ACHN (cell line): ENCODE results near the gene CLDN2.
"Not testable (repeated sequence)": the region's sequence is repeated elsewhere in the genome, so short reads cannot be mapped to it uniquely, and the experiment has no call there.

Source experiments
- DNase-seq: peaks from one replicate; pipeline ENCODE4 v3.0.0-alpha.2; 2015
- in situ Hi-C: cut with HindIII; loops from 2 replicates; pipeline ENCODE4 v1.10.0; 2017; ENCODE audit warnings: low sequenced_read_pairs, low pct_ligation_motif_present, low pct_unique_long_range_greater_than_20kb

Gene CLDN2

DNA sequence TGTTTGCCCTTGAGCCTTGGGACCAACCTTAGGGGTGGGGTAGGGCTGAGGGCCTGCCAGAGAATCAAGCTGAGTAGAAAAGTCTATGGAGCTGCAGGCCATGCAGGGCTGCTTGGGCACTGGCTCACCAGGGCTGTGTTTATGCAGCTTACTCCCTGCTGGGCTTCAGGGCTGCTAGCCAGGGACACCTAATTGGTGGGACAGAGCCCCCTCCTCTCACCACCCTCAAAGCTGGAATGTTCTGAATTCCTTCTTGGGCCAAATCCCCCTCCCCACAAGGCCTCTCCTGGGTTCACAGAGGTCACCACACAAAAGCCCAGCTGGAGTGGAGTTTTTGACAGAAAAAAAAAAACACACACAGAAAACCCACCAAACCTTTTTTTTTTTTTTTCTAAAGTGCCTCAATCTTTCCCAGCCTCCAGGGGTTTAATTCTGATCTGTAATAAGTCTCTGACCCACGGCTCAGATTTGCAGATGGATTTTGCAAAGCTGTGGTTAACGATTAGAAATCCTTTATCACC is at the start of gene CLDN2:
Gene CLDN2 (plus strand): TSS at position 471 of the 521 bp plus-strand sequence. CDS start 7,827 bp downstream, outside the sequence.
- in situ Hi-C loops = no loop called here
- DNase-seq = no peak

GRCh38 chrX:106872796-106873195 is 47.4 kb upstream of the CLDN2 start:
- in situ Hi-C loops = not testable (repeated sequence)

GRCh38 chrX:106874075-106874474 is 46.1 kb upstream of the CLDN2 start:
- in situ Hi-C loops = no loop called here
- DNase-seq = peak; percentile 39

More at GRCh38 chrX:106872796-106873195, 47.4 kb upstream of the CLDN2 start:
- DNase-seq = not testable (repeated sequence)

DNA sequence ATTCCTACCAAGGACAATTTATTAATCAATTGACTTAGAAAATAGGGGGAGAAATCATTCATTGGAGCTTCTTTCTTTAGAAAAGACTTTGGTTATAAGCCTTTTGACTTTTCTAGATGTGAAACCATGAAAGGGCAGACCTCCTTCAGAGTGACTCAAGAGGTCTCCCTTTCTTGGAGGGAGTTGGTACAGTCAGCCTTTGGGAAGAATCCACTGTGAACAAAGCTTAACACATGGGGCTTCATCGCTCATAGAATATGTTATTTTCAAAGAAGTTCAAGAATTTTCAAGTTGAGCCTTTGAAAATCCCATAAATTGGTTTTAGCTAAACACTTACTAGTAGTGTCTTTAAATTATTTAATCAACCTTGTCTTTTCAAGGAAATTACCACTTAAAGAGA is 45.1 kb upstream of the CLDN2 start:
- no peak for DNase-seq
- in situ Hi-C loops = no loop called here

DNA sequence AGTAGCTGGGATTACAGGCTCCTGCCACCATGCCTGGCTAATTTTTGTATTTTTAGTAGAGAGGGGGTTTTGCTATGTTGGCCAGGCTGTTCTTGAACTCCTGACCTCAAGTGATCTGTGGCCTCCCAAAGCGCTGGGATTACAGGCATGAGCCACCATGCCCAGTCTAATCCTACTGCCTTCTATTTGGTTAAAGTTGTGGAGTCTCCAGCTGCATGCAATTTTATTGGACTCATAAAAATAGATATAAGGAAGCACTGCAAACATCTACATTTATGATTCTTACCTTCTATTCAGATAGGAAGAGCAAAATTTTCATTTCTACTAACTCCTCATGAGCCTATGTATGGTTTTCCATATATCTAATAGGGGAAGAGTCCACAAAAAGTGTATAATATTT is 30.7 kb upstream of the CLDN2 start:
- DNase-seq = no peak
- in situ Hi-C loops = no loop called here

GRCh38 chrX:106891762-106892460 is 28.3 kb upstream of the CLDN2 start:
- in situ Hi-C loops = no loop called here
- no peak for DNase-seq

DNA sequence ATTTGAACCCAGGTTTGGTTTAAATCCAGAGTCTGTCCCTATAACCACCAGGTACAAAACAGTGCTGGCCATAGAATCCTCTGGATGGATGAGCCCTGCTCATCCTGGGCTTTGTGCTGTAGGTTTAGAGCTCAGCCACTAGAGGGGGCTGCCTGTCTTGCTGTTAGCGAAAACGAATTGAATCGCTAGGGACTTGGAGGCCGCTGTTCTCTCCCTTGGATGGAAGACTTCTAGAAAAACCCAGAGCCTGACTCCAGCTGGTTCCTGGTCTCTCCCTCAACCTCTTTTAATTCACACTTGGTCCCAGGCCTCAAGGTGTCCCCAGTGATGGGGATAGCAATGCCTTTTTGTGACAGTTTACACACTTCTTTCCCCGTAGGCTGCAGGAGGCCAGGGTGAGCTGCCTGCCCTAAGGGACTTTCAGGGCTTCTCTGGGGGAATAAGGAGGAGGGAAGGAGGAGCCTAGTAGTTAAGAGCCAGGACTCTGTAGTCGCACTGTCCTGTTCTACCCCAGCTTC is 25.8 kb upstream of the CLDN2 start:
- in situ Hi-C loops = no loop called here

GRCh38 chrX:106894978-106895452 is 25.2 kb upstream of the CLDN2 start:
- DNase-seq = peak; percentile 72
- in situ Hi-C loops = no loop called here

More for the DNA sequence above, 25.8 kb upstream of the CLDN2 start:
- peak; percentile 74 for DNase-seq

DNA sequence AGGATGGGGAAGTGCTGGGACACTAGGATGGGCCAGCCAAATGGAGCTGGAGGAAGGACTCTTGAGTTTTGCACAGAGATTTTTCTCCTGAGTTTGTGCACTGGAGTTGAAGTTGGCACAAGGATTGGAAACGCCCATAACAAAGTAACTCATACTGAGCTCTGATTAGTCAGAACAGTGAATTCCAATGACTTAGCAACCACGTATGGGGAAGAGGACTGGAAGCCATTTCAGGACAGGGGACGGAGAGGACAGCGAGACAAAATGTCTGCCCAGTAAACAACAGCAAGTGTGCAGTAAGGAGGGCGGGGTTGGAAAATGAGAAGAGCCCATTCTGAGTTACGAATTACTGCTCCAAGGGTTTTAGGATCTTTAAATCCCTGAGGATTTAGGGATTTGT is 22.9 kb upstream of the CLDN2 start:
- in situ Hi-C loops = no loop called here
- DNase-seq = peak; percentile 62

DNA sequence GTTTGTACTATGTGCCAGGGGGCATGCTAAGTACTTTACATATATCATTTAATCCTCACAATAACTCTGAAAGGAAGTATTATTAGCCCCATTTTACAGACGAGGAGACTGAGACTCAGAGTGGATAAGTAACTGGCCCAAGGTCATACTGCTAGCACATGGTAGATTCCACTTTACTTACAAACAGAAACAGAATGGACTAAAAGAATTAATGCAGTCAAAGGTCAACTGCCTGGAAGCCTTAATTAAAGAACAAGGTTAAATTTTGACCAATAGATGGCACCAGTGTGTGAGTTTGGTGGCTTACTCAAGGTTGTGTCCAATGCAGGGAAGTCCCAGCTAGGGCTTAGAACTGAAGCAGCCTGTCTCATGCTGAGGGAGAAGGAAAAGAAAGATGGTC is 21.7 kb upstream of the CLDN2 start:
- in situ Hi-C loops = no loop called here
- DNase-seq = peak; percentile 56

DNA sequence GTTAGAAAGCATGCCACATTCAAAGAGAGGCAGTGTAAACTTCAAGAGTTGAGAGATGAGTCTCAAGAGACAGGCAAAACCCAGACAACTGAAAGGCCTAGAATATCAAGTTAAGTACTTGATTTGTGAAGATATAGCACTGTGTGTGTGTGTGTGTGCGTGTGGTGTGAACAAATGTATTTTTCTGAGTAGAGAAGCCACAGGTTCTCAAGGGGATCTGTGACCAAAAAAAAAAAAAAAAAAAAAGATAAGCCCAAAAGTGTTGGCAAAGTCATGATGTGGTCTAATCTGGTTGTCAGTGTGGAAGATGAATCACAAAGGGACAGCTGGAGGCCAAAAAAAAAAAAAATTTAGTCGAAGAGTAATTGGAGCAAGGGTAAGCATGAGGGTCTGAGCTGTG is 20.9 kb upstream of the CLDN2 start:
- DNase-seq = no peak
- in situ Hi-C loops = no loop called here

- in situ Hi-C loops = no loop called here
- no peak for DNase-seq
Observed at GRCh38 chrX:106899841-106900240, 20.4 kb upstream of the CLDN2 start.

DNA sequence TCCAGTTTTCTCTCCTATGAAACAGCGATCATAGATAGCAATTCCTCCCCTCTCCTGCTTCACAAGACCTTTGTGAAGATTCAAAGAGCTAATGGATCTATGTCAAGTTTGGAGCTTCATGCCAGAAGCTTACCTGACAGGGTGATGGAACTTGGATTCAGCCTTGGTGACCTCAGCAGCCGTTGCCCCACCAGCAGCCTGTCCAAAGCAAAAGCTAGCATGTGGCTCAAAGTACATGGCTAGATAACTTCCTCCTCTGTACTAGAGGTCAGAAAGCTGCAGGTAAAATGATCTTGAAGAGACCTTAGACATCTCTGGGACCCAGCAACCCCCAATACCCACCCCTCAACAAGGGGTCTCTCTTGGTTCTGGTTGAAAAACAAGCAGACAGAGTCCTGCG is 18.9 kb upstream of the CLDN2 start:
- DNase-seq = no peak
- in situ Hi-C loops = no loop called here

DNA sequence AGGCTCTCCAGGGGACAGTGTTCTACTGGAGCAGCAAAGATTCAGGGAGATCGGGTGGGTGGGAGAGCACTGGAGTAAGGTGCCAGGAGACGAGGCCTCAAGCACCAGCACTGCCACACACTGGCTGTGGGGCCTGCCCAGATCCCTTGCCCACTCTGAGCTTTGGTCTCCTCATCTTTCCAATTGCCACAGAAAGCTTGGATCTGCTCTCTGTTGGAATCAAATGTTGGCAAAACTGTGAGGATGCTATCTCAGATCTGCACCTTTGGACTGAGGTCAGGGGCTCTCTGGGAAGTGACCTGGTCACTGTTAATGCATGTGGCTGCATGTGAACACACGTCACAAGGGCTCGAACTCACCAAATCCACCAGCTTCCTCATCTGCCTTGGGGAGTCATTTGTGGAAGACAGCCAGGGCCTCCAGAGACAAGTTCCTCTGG is 18.4 kb upstream of the CLDN2 start:
- in situ Hi-C loops = no loop called here

DNA sequence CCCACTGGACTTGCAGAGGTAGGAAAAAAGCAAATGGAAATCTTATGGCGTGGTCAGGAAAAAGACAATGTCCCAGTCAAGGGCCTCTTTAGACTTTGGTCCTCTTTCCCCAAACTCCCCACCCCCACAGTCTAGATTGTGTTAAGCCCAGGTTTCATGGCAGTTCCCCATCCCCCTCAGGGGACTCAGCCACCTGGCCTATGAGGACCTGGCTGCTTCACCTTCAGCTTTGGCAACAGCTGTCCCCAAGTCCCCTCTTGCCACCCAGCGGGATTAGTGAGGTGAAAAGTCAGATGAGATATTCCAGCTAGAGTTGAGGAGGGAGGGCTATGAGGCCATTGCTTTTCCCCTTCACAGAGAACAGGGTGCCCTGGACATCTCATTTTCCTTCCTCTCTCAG is 17.5 kb upstream of the CLDN2 start:
- DNase-seq = no peak
- in situ Hi-C loops = no loop called here

More for the DNA sequence above, 18.4 kb upstream of the CLDN2 start:
- no peak for DNase-seq

DNA sequence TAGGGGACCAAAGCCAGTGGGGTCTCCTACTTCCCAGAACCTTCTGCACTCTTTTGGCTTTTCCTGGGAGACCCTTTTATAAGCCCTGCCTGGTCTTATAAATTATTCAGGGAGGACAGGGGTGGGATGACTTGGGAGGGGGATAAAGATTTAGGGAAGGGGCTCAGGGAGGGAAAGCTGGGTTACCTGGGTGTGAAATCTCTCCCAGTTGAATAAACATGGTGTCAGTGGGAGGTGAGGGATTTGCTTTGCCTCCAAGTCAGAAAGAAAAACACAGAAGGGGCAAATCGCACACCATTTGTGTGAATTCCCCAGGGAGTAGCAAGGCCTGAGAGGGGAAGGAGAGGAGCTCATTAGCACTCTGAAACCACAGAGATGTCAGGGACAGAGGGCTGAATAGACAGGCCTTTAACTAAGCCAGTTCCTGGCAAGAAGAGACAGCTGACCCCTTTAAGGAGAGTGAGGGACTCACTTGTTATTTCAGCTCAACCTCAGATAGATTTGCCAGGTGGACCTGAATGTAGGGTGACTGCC is 16.8 kb upstream of the CLDN2 start, which contains the start of gene RIPPLY1:
Gene RIPPLY1 (minus strand): TSS at position 51 of the 534 bp plus-strand sequence. CDS start 54 bp downstream, outside the sequence.
- in situ Hi-C loops = no loop called here

DNA sequence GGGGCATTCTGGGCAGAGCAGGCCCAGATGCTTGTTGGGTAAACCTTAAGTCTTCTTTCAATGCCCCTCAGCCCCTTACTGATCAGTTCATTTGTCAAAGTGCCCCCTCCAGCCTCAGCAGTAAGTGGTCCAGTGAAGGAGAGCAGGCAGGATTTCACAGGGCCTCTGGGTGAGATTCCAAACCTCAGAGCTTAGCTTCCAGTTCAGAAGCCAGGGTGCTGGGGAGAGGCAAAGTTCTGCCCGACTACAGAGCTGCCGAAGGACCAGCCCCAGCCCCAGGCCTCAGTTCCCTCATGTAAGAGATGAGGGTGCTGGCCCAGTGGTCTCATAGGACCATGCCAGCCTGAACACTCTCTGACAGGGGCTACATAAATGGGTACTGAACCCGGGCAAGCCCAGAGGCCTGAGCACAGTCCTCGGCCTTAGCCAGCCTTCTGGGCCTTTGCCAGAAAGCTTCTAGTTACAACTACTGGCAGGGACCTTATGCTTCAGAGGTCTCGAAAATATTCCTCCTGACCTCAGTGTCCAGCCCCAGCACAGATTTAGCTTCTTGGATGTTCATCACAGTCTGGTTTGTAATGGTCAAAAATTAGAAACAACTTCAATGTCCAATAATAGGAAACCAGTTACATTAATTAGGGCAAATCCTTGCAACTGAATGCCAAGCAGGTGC is 16.2 kb upstream of the CLDN2 start:
- DNase-seq = no peak
- in situ Hi-C loops = no loop called here

More for the DNA sequence above, 16.8 kb upstream of the CLDN2 start, which contains the start of gene RIPPLY1:
- no peak for DNase-seq

GRCh38 chrX:106905064-106905708 is 15.0 kb upstream of the CLDN2 start:
- in situ Hi-C loops = no loop called here
- DNase-seq = no peak
